ENCODE results near the gene LDHB. TPM values are rescaled to one million over a fixed set of nuclear protein-coding genes. Genes with fewer than 3 reads are reported as not detected.

Gene LDHB
- total RNA-seq, 1 donor from 2014 or later, result 1,305 TPM

- Mint-ChIP-seq H3K9me3 (no peaks in the 10 kb centered on the region), H3K27ac (no peak overlapping the region), H3K27me3 (ENCODE audit: low read depth) (no peaks in the 10 kb centered on the region), H3K36me3 (ENCODE audit: low read depth) (peaks cover 49% of the 10 kb centered on the region), H3K4me1 (ENCODE audit: low read depth) (peaks cover 3% of the 10 kb centered on the region), H3K4me3 (ENCODE audit: low read depth) (no peak overlapping the region)
- intact Hi-C loops (cut with micrococcal nuclease), result no loop called here
- DNase-seq (ENCODE audit: low spot score), result no peak
Observed at GRCh38 chr12:21627924-21628323, 29.7 kb downstream of the LDHB start.

DNA sequence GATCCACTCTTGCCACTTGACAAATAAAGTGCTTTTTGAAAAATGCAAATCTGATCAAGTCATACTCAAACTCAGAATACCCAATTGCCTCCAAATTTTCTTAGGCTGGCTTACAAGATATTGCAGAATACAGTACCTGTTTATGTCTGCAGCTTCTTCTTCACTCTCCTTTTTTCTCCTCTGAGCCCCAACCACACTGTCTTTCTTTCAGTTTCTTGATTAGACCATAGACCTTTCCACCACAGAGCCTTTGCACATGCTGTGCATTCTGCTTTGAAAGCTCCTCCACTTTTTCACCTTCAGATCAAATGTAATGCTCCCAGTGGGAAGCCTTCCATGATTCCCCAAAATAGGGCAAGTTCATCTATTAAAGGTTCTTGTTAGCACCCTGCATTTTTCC, 39.1 kb downstream of the LDHB start:
- Mint-ChIP-seq H3K4me1 (ENCODE audit: low read depth) (peaks cover 38% of the 10 kb centered on the region), H3K27ac (no peak overlapping the region), H3K4me3 (ENCODE audit: low read depth) (no peak overlapping the region), H3K27me3 (ENCODE audit: low read depth) (no peaks in the 10 kb centered on the region), H3K9me3 (peaks cover 7% of the 10 kb centered on the region), H3K36me3 (ENCODE audit: low read depth) (peaks cover 2% of the 10 kb centered on the region)
- no peak for DNase-seq (ENCODE audit: low spot score)
- intact Hi-C loops (cut with micrococcal nuclease), result no loop called here

DNA sequence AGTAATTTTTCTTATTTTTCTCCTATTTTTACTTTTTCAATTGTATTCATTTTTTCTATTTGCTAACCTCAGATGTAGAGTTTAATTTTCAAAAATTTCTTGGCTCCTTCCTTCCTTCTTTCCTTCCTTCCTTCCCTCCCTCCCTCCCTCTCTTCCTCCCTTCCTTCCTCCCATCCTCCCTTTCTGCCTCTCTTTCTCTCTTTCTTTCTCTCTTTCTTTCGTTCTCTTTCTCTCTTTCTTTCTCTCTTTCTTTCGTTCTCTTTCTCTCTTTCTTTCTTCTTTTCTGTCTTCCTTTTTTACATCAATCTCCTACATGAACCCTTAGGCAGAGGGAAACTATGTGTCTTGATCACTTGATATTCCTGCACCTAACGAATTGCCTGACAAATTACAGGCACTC, 40.6 kb downstream of the LDHB start:
- H3K4me1 Mint-ChIP-seq (ENCODE audit: low read depth), result peaks cover 41% of the 10 kb centered on the region
- H3K4me3 Mint-ChIP-seq (ENCODE audit: low read depth), result no peak overlapping the region
- DNase-seq (ENCODE audit: low spot score), result no peak
- peaks cover 7% of the 10 kb centered on the region for H3K9me3 Mint-ChIP-seq
- no peak overlapping the region for H3K27ac Mint-ChIP-seq
- H3K36me3 Mint-ChIP-seq (ENCODE audit: low read depth), result no peaks in the 10 kb centered on the region
- H3K27me3 Mint-ChIP-seq (ENCODE audit: low read depth), result no peaks in the 10 kb centered on the region
- intact Hi-C loops (cut with micrococcal nuclease), result no loop called here

GRCh38 chr12:21615431-21615830, 42.2 kb downstream of the LDHB start:
- Mint-ChIP-seq H3K27me3 (ENCODE audit: low read depth) (no peaks in the 10 kb centered on the region), H3K9me3 (peaks cover 4% of the 10 kb centered on the region), H3K36me3 (ENCODE audit: low read depth) (no peaks in the 10 kb centered on the region), H3K27ac (peak overlapping the region; percentile 48), H3K4me1 (ENCODE audit: low read depth) (peaks cover 41% of the 10 kb centered on the region), H3K4me3 (ENCODE audit: low read depth) (peak overlapping the region; percentile 14)
- no peak for DNase-seq (ENCODE audit: low spot score)
- intact Hi-C loops (cut with micrococcal nuclease), result loop anchor here (1.0 to 2.0 kb wide), 5 partner anchors 15 to 159 kb away; partner anchors contain the start of gene LDHB

GRCh38 chr12:21614506-21614905, 43.1 kb downstream of the LDHB start:
- Mint-ChIP-seq H3K36me3 (ENCODE audit: low read depth) (no peaks in the 10 kb centered on the region), H3K27ac (peak overlapping the region; percentile 63), H3K4me3 (ENCODE audit: low read depth) (peak overlapping the region; percentile 42), H3K9me3 (peaks cover 4% of the 10 kb centered on the region), H3K27me3 (ENCODE audit: low read depth) (no peaks in the 10 kb centered on the region), H3K4me1 (ENCODE audit: low read depth) (peaks cover 41% of the 10 kb centered on the region)
- intact Hi-C loops (cut with micrococcal nuclease), result loop anchor here (2.0 kb wide), 2 partner anchors 16 to 66 kb away; no protein-coding TSS in a partner anchor
- DNase-seq (ENCODE audit: low spot score), result no peak

GRCh38 chr12:21613931-21614330, 43.7 kb downstream of the LDHB start:
- Mint-ChIP-seq H3K4me3 (ENCODE audit: low read depth) (no peak overlapping the region), H3K4me1 (ENCODE audit: low read depth) (peaks cover 40% of the 10 kb centered on the region), H3K9me3 (peaks cover 4% of the 10 kb centered on the region), H3K27ac (no peak overlapping the region), H3K27me3 (ENCODE audit: low read depth) (no peaks in the 10 kb centered on the region), H3K36me3 (ENCODE audit: low read depth) (no peaks in the 10 kb centered on the region)
- no peak for DNase-seq (ENCODE audit: low spot score)
- intact Hi-C loops (cut with micrococcal nuclease), result loop anchor here (2.0 kb wide), 2 partner anchors 17 to 67 kb away; no protein-coding TSS in a partner anchor

- Mint-ChIP-seq H3K36me3 (ENCODE audit: low read depth) (no peaks in the 10 kb centered on the region), H3K27ac (no peak overlapping the region), H3K4me3 (ENCODE audit: low read depth) (no peak overlapping the region), H3K9me3 (no peaks in the 10 kb centered on the region), H3K27me3 (ENCODE audit: low read depth) (peaks cover 4% of the 10 kb centered on the region), H3K4me1 (ENCODE audit: low read depth) (peaks cover 3% of the 10 kb centered on the region)
- no peak for DNase-seq (ENCODE audit: low spot score)
- intact Hi-C loops (cut with micrococcal nuclease), result loop anchor here (1.0 kb wide), 1 partner anchor 72 kb away; no protein-coding TSS in a partner anchor
Observed at GRCh38 chr12:21608196-21608595, 49.4 kb downstream of the LDHB start.

DNA sequence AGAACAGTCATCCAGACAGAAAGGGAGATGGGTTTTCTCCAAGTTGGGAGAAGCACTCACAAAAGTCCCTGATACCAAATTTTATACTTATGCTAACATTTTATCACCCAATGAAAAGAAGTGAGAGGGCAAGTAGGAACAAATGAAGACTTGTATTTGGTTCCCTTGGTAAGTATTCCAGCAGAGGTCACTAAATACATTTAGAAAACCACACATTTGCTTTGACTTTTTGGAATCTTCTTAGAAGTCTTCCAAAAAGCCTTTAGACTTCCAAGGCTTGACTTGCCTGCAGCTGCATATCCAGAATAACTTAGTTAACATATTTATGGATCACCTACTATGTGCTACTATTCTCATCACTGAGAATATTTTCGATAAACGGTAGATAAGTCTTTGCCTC, 49.9 kb downstream of the LDHB start:
- Mint-ChIP-seq H3K9me3 (no peaks in the 10 kb centered on the region), H3K27me3 (ENCODE audit: low read depth) (peaks cover 6% of the 10 kb centered on the region), H3K36me3 (ENCODE audit: low read depth) (no peaks in the 10 kb centered on the region), H3K4me1 (ENCODE audit: low read depth) (no peaks in the 10 kb centered on the region), H3K4me3 (ENCODE audit: low read depth) (no peak overlapping the region), H3K27ac (no peak overlapping the region)
- no peak for DNase-seq (ENCODE audit: low spot score)
- intact Hi-C loops (cut with micrococcal nuclease), result loop anchor here (1.0 kb wide), 1 partner anchor 73 kb away; no protein-coding TSS in a partner anchor

- Mint-ChIP-seq H3K4me3 (ENCODE audit: low read depth) (no peak overlapping the region), H3K27me3 (ENCODE audit: low read depth) (peaks cover 10% of the 10 kb centered on the region), H3K27ac (no peak overlapping the region), H3K9me3 (no peaks in the 10 kb centered on the region), H3K4me1 (ENCODE audit: low read depth) (no peaks in the 10 kb centered on the region), H3K36me3 (ENCODE audit: low read depth) (no peaks in the 10 kb centered on the region)
- DNase-seq (ENCODE audit: low spot score), result no peak
- intact Hi-C loops (cut with micrococcal nuclease), result no loop called here
Observed at GRCh38 chr12:21606175-21606574, 51.5 kb downstream of the LDHB start.

GRCh38 chr12:21604245-21605101, 53.2 kb downstream of the LDHB start, which contains the start of gene GYS2:
Gene GYS2 (minus strand): TSS chr12:21604847. CDS start chr12:21604592, 255 bp downstream.
- no peak for DNase-seq (ENCODE audit: low spot score)
- no peaks in the 10 kb centered on the region for H3K9me3 Mint-ChIP-seq
- H3K36me3 Mint-ChIP-seq (ENCODE audit: low read depth), result no peaks in the 10 kb centered on the region
- peaks cover 11% of the 10 kb centered on the region for H3K27me3 Mint-ChIP-seq (ENCODE audit: low read depth)
- no peaks in the 10 kb centered on the region for H3K4me1 Mint-ChIP-seq (ENCODE audit: low read depth)
- H3K4me3 Mint-ChIP-seq (ENCODE audit: low read depth), result no peak within 1 kb of the TSS
- H3K27ac Mint-ChIP-seq, result no peak within 1 kb of the TSS
- intact Hi-C loops (cut with micrococcal nuclease), result no loop called here

GRCh38 chr12:21602774-21603173, 54.9 kb downstream of the LDHB start:
- Mint-ChIP-seq H3K4me1 (ENCODE audit: low read depth) (no peaks in the 10 kb centered on the region), H3K4me3 (ENCODE audit: low read depth) (no peak overlapping the region), H3K27me3 (ENCODE audit: low read depth) (peaks cover 11% of the 10 kb centered on the region), H3K27ac (no peak overlapping the region), H3K9me3 (no peaks in the 10 kb centered on the region), H3K36me3 (ENCODE audit: low read depth) (no peaks in the 10 kb centered on the region)
- intact Hi-C loops (cut with micrococcal nuclease), result no loop called here
- no peak for DNase-seq (ENCODE audit: low spot score)

GRCh38 chr12:21600196-21600595, 57.4 kb downstream of the LDHB start:
- no peak overlapping the region for H3K27ac Mint-ChIP-seq
- peaks cover 11% of the 10 kb centered on the region for H3K27me3 Mint-ChIP-seq (ENCODE audit: low read depth)
- DNase-seq (ENCODE audit: low spot score), result no peak
- intact Hi-C loops (cut with micrococcal nuclease), result no loop called here
- H3K36me3 Mint-ChIP-seq (ENCODE audit: low read depth), result no peaks in the 10 kb centered on the region
- H3K4me3 Mint-ChIP-seq (ENCODE audit: low read depth), result no peak overlapping the region
- no peaks in the 10 kb centered on the region for H3K9me3 Mint-ChIP-seq
- no peaks in the 10 kb centered on the region for H3K4me1 Mint-ChIP-seq (ENCODE audit: low read depth)

All from activated T-helper 2 cell treated with anti-CD3 and anti-CD28 coated beads, Interferon-gamma antibody, Interleukin-2, Interleukin-4, amounts not matched to agents 10 μg/mL and 5 μg/mL and 100 μg/mL, durations not matched to agents 14 hours and 24 hours and 36 hours (primary cell).